GM21360 (cell line): ENCODE measurements around the gene YTHDC2.
A peak's percentile ranks its signal among the peaks of the same experiment; 100 is the strongest.

Experiments used
- ATAC-seq: cut with Tn5 transposase; IDR thresholded peaks from one replicate; pipeline ENCODE4 v1.9.1; 2021; ENCODE audit warnings: mild to moderate bottlenecking, moderate library complexity; ENCODE audit not compliant: unreplicated experiment

Gene YTHDC2

GRCh38 chr5:113513384-113514288 lies at the start of gene YTHDC2:
TSS of gene YTHDC2 (plus strand) at chr5:113513694. CDS start at chr5:113513896, 202 bp downstream.
- ATAC-seq: peak; percentile 97

- ATAC-seq: no peak
Observed at GRCh38 chr5:113474100-113474728, 39.3 kb upstream of the YTHDC2 start.

DNA sequence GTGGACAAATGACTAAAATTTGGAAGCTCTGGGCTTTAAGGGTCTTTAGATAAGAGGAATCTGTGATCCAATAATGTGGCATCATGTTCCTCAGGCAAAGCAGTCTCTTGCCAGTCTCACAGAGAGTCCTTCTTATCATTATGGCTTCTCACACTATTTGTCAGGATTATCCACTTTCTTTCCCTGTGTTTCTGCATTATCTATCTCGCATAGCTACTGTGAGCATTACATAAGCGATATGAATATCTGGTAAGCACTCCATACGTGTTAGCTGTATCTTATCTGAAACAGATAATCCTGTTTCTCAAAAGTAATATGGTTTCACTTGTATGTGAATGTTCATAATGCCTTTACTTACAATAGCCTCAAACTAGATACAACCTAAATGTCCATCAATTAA lies 34.8 kb upstream of the YTHDC2 start:
- ATAC-seq: no peak

DNA sequence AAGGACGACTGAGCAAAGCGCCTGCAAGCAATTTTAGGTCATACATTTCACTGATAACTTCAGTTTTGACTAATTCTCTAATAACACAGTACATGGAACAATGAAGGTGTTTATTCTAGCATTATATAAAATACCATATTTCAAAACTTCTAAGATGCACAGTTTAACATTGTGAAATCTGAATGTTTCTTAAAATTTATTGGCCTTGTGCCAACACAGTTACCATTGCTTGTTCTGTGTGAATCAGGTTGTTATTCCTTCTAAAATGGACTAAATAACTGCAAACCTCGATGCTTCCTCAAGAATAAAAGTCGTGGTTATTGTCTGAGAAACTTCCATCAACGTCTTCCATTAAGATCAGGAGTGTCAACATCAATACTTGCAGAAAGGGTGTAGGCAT lies 33.3 kb upstream of the YTHDC2 start:
- no peak for ATAC-seq

GRCh38 chr5:113487416-113487780 lies 26.1 kb upstream of the YTHDC2 start:
- no peak for ATAC-seq

DNA sequence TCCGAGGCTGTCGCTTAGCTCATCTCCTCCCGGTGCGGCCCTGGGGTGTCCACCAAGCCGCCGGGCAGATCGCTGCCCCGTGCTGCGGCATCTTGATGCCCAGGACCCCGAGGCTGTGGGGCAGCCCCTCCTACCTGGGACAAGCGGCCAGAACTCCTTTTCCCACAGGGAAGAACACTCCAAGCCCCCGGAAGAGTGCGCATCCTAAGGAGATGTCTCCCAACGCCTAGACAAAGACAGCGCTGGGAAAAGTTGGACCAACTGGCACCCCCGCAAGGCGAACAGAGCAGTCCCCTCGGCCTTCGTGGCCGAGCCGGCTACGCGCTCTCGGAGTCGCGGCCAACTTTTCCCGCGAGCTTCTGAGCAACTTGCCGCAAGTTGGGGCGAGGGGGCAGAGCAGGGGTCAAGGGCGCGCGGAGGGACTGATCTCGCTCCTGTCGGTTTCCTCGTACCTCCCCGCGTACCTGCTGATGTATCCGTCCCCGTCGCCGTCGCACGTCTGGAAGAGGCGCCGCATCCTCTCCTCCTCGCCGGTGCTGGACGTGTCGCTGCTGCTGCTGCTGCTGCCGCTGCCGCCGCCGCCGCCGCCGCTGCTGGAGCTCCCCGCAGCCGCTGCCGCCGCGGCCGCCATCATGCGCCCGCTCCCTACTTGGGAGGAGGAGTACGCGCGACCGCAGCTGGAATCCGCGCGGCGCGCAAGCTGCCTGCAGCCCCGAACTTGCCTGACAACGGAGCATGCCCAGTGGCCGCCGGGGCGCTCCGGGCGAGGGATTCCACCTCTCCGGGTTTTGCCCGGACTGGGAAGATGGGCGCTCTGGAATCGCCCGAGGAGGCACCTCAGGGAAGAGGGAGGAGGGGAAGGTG lies 25.5 kb upstream of the YTHDC2 start, which contains the start of gene MCC:
Gene MCC (minus strand): TSS at position 673 of the 864 bp plus-strand sequence.
- ATAC-seq: no peak

- ATAC-seq: no peak
Observed at GRCh38 chr5:113488645-113489184, 24.8 kb upstream of the YTHDC2 start.

GRCh38 chr5:113489299-113489698 lies 24.2 kb upstream of the YTHDC2 start:
- ATAC-seq: peak; percentile 66

GRCh38 chr5:113490317-113490716 lies 23.2 kb upstream of the YTHDC2 start:
- no peak for ATAC-seq

DNA sequence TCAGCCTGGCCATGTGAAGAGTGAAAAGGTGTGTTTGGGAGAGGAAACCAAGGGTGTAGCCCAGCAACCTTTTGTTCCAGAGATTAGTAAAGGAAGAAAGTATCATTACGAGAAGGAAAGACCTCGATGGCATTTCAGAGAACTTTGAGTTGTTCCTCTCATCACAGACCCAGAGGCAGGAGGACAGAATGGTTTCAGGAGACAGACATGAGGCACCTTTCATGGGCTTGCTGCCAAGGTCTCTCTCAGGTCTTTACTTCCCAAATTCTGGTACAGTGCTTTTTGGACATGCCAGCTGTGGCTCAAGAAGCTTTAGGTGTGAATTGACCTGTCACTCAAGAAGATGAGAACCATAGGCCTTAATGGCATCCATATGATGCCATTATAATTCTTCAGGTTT lies 22.5 kb upstream of the YTHDC2 start:
- no peak for ATAC-seq

- no peak for ATAC-seq
Observed at GRCh38 chr5:113493446-113493845, 20.0 kb upstream of the YTHDC2 start.

DNA sequence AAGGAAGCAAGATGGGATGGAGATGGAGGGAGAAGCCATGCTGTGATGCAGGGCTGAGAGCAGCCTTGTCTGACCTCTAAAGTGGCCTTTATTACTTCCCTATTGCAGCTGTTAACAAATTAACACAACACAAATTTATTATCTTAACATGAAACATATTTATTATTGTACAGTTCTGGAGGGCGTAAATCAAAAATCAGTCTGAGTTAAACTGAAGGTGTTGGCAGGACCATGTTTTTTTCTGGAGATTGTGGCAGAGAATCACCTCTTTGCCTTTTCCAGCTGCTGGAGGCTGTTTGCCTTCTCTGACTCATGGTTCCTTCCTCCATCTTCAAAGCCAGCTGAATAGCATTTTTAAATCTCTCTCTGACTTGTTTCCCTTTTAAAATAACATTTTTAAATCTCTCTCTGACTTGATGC lies 18.1 kb upstream of the YTHDC2 start:
- no peak for ATAC-seq

GRCh38 chr5:113502073-113502472 lies 11.4 kb upstream of the YTHDC2 start:
- ATAC-seq: no peak

- no peak for ATAC-seq
Observed at GRCh38 chr5:113503146-113503545, 10.3 kb upstream of the YTHDC2 start.

DNA sequence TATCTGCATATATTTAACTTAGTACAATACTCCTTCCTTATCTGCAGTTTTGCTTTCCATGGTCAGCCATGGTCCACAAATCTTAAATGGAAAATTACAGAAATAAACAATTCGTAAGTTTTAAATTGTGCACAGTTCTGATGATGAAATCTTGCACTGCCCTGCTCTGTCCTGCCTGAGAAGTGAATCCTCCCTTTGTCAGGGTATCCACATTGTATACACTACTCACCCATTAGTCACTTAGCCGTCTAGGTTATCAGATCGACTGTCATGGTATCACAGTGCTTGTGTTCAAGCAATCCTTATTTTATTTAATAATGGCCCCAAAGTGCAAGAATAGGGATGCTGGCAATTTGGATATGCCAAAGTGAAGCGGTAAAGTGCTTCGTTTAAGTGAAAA lies 8.3 kb upstream of the YTHDC2 start:
- no peak for ATAC-seq

GRCh38 chr5:113507601-113508000 lies 5.9 kb upstream of the YTHDC2 start:
- ATAC-seq: no peak

- ATAC-seq: no peak
Observed at GRCh38 chr5:113508756-113509155, 4.7 kb upstream of the YTHDC2 start.

- no peak for ATAC-seq
Observed at GRCh38 chr5:113510836-113511451, 2.5 kb upstream of the YTHDC2 start.

DNA sequence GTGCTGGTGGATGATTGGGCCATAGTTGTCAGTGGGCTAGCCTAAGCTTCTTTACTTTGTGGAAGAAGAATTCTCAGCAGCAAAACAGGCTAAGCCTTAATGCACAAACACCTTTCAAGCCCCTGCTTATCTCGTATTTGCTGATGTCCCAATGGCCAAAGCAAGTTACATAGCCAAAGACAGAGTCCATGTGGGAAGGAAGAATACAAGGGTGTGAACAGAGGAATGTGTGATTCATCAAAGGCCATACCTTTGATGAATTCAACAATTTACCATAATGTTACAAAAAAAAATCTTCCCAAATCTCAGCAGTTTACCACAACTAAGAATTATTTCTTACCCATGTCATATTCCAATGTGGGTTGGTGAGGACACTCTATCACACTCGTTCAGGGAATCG lies 1.2 kb upstream of the YTHDC2 start:
- ATAC-seq: no peak

GRCh38 chr5:113514289-113514635 lies 768 bp downstream of the YTHDC2 start:
- no peak for ATAC-seq

- no peak for ATAC-seq
Observed at GRCh38 chr5:113518884-113519283, 5.4 kb downstream of the YTHDC2 start.
